Gastrocnemius medialis (tissue), 4 donors: Measurements from ENCODE around the gene PRKAR1A. TPM values are rescaled to one million over a fixed set of nuclear protein-coding genes. Genes with fewer than 3 reads are reported as not detected.

ENCODE experiments used
- ATAC-seq, 2 donors: fragments of 150-250 bp; one replicate each; pipeline ENCODE4 v1.9.1; 2016
- DNase-seq, 2 donors: peaks; one replicate each; pipeline ENCODE4 v3.0.0-alpha.2; 2019
- H3K27ac ChIP-seq, 4 donors: fragments of 200-600 bp; sonication (generic); 1 replicate in 1 of 4; 2 replicates in 3 of 4; pipeline ENCODE4 v1.5.1; 2016 to 2018; ENCODE audit warnings: mild to moderate bottlenecking in 2 of 4, moderate library complexity in 1 of 4
- H3K27me3 ChIP-seq, 3 donors: fragments of 200-600 bp; sonication (generic) in 2 of 3; 1 replicate in 1 of 3; 2 replicates in 2 of 3; pipeline versions ENCODE4 v1.5.1 to v1.6.0; 2016 to 2019; ENCODE audit warnings: mild to moderate bottlenecking in 1 of 3, moderate library complexity in 1 of 3
- H3K36me3 ChIP-seq, 2 donors: fragments of 200-600 bp; sonication (generic) in 1 of 2; one replicate each; pipeline ENCODE4 v1.5.1; 2017 to 2018
- H3K4me1 ChIP-seq, 2 donors: fragments of 200-600 bp; sonication (generic) in 1 of 2; one replicate each; pipeline ENCODE4 v1.5.1; 2016 to 2017; ENCODE audit warnings: mild to moderate bottlenecking in 2 of 2
- H3K4me3 ChIP-seq, 4 donors: fragments of 200-600 bp; sonication (generic) in 3 of 4; 1 replicate in 1 of 4; 2 replicates in 3 of 4; pipeline ENCODE4 v1.5.1; 2016 to 2019; ENCODE audit warnings: mild to moderate bottlenecking in 2 of 4
- H3K9me3 ChIP-seq, 3 donors: fragments of 200-600 bp; sonication (generic) in 2 of 3; 1 replicate in 1 of 3; 2 replicates in 2 of 3; pipeline ENCODE4 v1.5.1; 2016 to 2019
- CTCF ChIP-seq, 5 experiments: fragments of 450-650 bp in 3 of 5; fragments of 200-600 bp in 2 of 5; sonication (generic) in 2 of 5; IDR thresholded peaks in 4 of 5; conservative IDR thresholded peaks in 1 of 5; 1 replicate in 4 of 5; 2 replicates in 1 of 5; pipeline ENCODE4 v1.5.1; 2016 to 2019; ENCODE audit warnings: antibody characterized with exemption in 5 of 5, mild to moderate bottlenecking in 3 of 5, moderate library complexity in 3 of 5
- POLR2A ChIP-seq, 2 donors: fragments of 450-650 bp; IDR thresholded peaks; one replicate each; pipeline ENCODE4 v1.6.1; 2017; ENCODE audit warnings: antibody characterized with exemption in 2 of 2, mild to moderate bottlenecking in 2 of 2, moderate library complexity in 2 of 2
- in situ Hi-C, 4 donors: fragments of 200-750 bp; cut with MboI; loops; one replicate each; pipeline versions ENCODE4 v1.15.0 to v1.8.0; 2017; ENCODE audit warnings: low sequenced_read_pairs in 4 of 4
- intact Hi-C: fragments of 100-400 bp; cut with DNase I; formaldehyde crosslinking; loops from one replicate; pipeline ENCODE4 v1.15.1; 2023; ENCODE audit warnings: low total_unique reads
- total RNA-seq, 4 donors: library from RNA; depleted of rRNA; stranded (reverse); fragments of >200 nt; gene quantifications; one replicate each; pipeline versions ENCODE4 v1.1.0 to v1.2.3, GENCODE V29; 2016

The PRKAR1A gene
- total RNA-seq, 4 donors from 2014 or later = 271 to 656 (median 557) TPM

- H3K27me3 ChIP-seq = no peaks in the 10 kb centered on the region
- DNase-seq (no peak), ATAC-seq (no peak)
- intact Hi-C loops (no loop called here), in situ Hi-C loops (no loop called here)
- no peak overlapping the region for H3K4me3 ChIP-seq
- peaks cover 0 to 1% of the 10 kb centered on the region in 2 donors for H3K4me1 ChIP-seq
- no peak for TF ChIP-seq CTCF (IDR thresholded peaks at IDR 0.05 in 4 of 5, conservative IDR thresholded peaks at IDR 0.05 in 1 of 5)
- no peak for TF ChIP-seq POLR2A (IDR thresholded peaks at IDR 0.05)
- H3K27ac ChIP-seq = no peak overlapping the region
- H3K36me3 ChIP-seq = no peaks in the 10 kb centered on the region
- no peaks in the 10 kb centered on the region for H3K9me3 ChIP-seq
These were observed 55.4 kb downstream of the PRKAR1A start for GRCh38 chr17:68567581-68567980.

GRCh38 chr17:68568581-68568980 is 56.4 kb downstream of the PRKAR1A start:
- TF ChIP-seq CTCF (IDR thresholded peaks at IDR 0.05 in 4 of 5, conservative IDR thresholded peaks at IDR 0.05 in 1 of 5) (no peak), POLR2A (IDR thresholded peaks at IDR 0.05) (no peak)
- ATAC-seq = no peak
- intact Hi-C loops = no loop called here

GRCh38 chr17:68569346-68569745 is 57.1 kb downstream of the PRKAR1A start:
- ATAC-seq (no peak), DNase-seq (no peak)
- H3K9me3 ChIP-seq = no peaks in the 10 kb centered on the region
- H3K27ac ChIP-seq = no peak overlapping the region
- H3K36me3 ChIP-seq = no peaks in the 10 kb centered on the region
- in situ Hi-C loops = no loop called here
- no peaks in the 10 kb centered on the region for H3K27me3 ChIP-seq
- TF ChIP-seq CTCF (IDR thresholded peaks at IDR 0.05 in 4 of 5, conservative IDR thresholded peaks at IDR 0.05 in 1 of 5) (no peak), POLR2A (IDR thresholded peaks at IDR 0.05) (no peak)
- H3K4me1 ChIP-seq = no peaks in the 10 kb centered on the region
- intact Hi-C loops = no loop called here
- no peak overlapping the region for H3K4me3 ChIP-seq

More at GRCh38 chr17:68568581-68568980, 56.4 kb downstream of the PRKAR1A start:
- DNase-seq = no peak
- Histone ChIP-seq H3K27ac (no peak overlapping the region), H3K27me3 (no peaks in the 10 kb centered on the region), H3K4me1 (no peaks in the 10 kb centered on the region), H3K4me3 (no peak overlapping the region), H3K9me3 (no peaks in the 10 kb centered on the region), H3K36me3 (no peaks in the 10 kb centered on the region)
- in situ Hi-C loops = no loop called here

- Histone ChIP-seq H3K9me3 (no peaks in the 10 kb centered on the region), H3K27me3 (no peaks in the 10 kb centered on the region)
- intact Hi-C loops = no loop called here
These were observed 58.3 kb downstream of the PRKAR1A start for GRCh38 chr17:68570526-68570925.

More at GRCh38 chr17:68570526-68570925, 58.3 kb downstream of the PRKAR1A start:
- DNase-seq = no peak
- ATAC-seq = no peak
- no peaks in the 10 kb centered on the region for H3K36me3 ChIP-seq
- no peak overlapping the region for H3K4me3 ChIP-seq
- in situ Hi-C loops = no loop called here
- no peak for TF ChIP-seq CTCF (IDR thresholded peaks at IDR 0.05 in 4 of 5, conservative IDR thresholded peaks at IDR 0.05 in 1 of 5)
- TF ChIP-seq POLR2A (IDR thresholded peaks at IDR 0.05) = no peak
- no peak overlapping the region for H3K27ac ChIP-seq
- H3K4me1 ChIP-seq = no peaks in the 10 kb centered on the region
